C4-2B (cell line): ENCODE data around the gene KRTAP4-5.
"Not testable (repeated sequence)": the region's sequence is repeated elsewhere in the genome, so short reads cannot be mapped to it uniquely, and the experiment has no call there.

Experiments used
- H3K27ac ChIP-seq: fragments of 450-650 bp; 2 replicates; pipeline ENCODE4 v1.5.1; 2017
- ZFX ChIP-seq: fragments of 450-650 bp; IDR thresholded peaks from 2 replicates; pipeline ENCODE4 v1.6.1; 2017
- TF ChIP-seq, protein P1 (sequence below): fragments of 450-650 bp; conservative IDR thresholded peaks from 2 replicates; pipeline ENCODE4 v1.5.1; 2017; ENCODE audit warnings: mild to moderate bottlenecking

Gene KRTAP4-5

GRCh38 chr17:41149652-41149985 lies at the start of gene KRTAP4-5:
Gene KRTAP4-5, minus strand, starts transcription at chr17:41149825. Its CDS starts 58 bp downstream, at chr17:41149767.
- H3K27ac ChIP-seq: no peak within 1 kb of the TSS
- TF ChIP-seq, protein P1, sequence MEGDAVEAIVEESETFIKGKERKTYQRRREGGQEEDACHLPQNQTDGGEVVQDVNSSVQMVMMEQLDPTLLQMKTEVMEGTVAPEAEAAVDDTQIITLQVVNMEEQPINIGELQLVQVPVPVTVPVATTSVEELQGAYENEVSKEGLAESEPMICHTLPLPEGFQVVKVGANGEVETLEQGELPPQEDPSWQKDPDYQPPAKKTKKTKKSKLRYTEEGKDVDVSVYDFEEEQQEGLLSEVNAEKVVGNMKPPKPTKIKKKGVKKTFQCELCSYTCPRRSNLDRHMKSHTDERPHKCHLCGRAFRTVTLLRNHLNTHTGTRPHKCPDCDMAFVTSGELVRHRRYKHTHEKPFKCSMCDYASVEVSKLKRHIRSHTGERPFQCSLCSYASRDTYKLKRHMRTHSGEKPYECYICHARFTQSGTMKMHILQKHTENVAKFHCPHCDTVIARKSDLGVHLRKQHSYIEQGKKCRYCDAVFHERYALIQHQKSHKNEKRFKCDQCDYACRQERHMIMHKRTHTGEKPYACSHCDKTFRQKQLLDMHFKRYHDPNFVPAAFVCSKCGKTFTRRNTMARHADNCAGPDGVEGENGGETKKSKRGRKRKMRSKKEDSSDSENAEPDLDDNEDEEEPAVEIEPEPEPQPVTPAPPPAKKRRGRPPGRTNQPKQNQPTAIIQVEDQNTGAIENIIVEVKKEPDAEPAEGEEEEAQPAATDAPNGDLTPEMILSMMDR: no peak
- TF ChIP-seq ZFX: no peak

GRCh38 chr17:41196068-41196467 lies 46.4 kb upstream of the KRTAP4-5 start:
- no peak for TF ChIP-seq ZFX
- TF ChIP-seq, protein P1: no peak
- no peak overlapping the region for H3K27ac ChIP-seq

DNA sequence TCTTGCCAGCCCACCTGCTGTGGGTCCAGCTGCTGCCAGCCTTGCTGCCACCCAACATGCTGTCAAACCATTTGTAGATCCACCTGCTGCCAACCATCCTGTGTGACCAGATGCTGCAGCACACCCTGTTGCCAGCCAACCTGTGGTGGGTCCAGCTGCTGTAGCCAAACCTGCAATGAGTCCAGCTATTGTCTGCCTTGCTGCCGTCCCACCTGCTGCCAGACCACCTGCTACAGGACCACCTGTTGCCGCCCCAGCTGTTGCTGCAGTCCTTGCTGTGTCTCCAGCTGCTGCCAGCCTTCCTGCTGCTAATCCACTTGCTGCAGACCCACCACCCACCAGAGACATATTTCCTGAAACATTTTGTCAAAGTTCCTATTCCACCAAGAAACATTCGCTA lies 40.7 kb upstream of the KRTAP4-5 start:
- no peak overlapping the region for H3K27ac ChIP-seq
- no peak for TF ChIP-seq ZFX
- TF ChIP-seq, protein P1: no peak

DNA sequence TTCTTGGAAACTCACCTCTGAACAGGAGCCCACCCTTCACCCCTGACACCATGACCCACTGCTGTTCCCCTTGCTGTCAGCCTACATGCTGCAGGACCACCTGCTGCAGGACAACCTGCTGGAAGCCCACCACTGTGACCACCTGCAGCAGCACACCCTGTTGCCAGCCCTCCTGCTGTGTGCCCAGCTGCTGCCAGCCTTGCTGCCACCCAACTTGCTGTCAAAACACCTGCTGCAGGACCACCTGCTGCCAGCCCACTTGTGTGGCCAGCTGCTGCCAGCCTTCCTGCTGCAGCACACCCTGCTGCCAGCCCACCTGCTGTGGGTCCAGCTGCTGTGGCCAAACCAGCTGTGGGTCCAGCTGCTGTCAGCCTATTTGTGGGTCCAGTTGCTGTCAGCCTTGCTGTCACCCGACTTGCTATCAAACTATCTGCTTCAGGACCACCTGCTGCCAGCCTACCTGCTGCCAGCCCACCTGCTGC lies 40.3 kb upstream of the KRTAP4-5 start, which contains the start of gene KRTAP9-1:
TSS of gene KRTAP9-1 (plus strand) at position 51 of the 482 bp plus-strand sequence. CDS start at position 51, 0 bp downstream.
- H3K27ac ChIP-seq: not testable (repeated sequence)

GRCh38 chr17:41186872-41187271 lies 37.2 kb upstream of the KRTAP4-5 start:
- no peak for TF ChIP-seq ZFX
- TF ChIP-seq, protein P1: no peak
- no peak overlapping the region for H3K27ac ChIP-seq

- H3K27ac ChIP-seq: no peak overlapping the region
- TF ChIP-seq ZFX: no peak
- TF ChIP-seq, protein P1: no peak
These were observed 35.4 kb upstream of the KRTAP4-5 start for GRCh38 chr17:41185001-41185400.

DNA sequence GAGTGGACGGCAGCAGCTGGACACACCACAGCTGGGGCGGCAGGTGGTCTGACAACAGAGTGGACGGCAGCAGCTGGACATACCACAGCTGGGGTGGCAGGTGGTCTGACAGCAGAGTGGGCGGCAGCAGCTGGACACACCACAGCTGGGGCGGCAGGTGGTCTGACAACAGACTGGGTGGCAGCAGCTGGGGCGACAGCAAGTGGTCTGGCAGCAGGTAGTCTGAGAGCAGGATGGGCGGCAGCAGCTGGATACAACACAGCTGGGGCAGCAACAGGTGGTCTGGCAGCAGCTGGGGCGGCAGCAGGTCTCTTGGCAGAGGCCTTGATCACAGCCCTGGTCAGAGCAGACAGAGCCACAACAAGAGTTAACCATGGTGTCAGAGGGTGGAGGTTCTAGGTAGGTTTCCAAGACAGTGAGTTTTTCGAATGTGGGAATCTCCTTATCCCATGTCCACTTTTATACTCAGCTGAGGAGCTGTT lies 34.9 kb upstream of the KRTAP4-5 start, which contains the start of gene KRTAP4-1:
TSS of gene KRTAP4-1 (minus strand) at position 432 of the 482 bp plus-strand sequence. CDS start at position 375, 57 bp downstream.
- H3K27ac ChIP-seq: no peak within 1 kb of the TSS
- no peak for TF ChIP-seq ZFX
- TF ChIP-seq, protein P1: no peak

DNA sequence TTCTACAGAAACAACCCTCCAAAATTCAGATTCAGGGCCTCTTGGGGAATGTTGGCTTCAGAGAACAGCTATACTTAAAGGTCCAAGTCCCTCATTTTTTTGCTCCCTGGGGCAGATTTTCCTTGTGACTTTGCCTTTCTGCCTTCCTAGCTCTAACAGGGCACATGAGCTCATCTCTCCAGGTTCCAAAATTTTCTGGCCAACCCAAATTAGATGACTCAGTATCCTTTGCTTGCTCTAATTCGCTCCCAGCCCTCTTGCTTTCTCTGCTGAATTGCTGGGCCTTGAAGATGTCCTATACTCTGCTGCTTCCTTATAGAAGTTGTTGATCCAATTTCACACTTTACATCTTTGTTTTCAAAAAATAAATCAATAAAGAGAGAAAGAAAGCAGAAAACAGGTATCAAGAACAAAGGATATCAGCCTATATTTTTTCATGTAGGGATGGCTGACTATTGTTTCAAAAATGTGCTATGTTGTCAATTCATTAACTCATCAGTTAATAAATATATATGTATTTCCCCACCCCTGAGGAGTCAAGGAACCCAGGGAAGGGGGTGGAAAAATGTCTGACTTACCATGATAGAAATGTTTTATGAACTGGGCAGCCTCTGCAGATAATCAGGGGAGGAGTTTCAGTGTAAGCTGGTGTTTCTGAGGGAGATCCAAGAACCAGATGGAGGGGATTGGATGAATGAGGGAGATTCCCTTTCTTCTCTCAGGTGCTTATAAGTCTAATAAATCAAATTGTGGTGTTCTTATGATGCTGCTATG lies 29.4 kb upstream of the KRTAP4-5 start:
- H3K27ac ChIP-seq: no peak overlapping the region
- TF ChIP-seq, protein P1: no peak
- TF ChIP-seq ZFX: no peak
